GM13977 (cell line): ENCODE data around the gene CDCA7L.
"Not testable (repeated sequence)": the region's sequence is repeated elsewhere in the genome, so short reads cannot be mapped to it uniquely, and the experiment has no call there.

ENCODE experiments used
- DNase-seq: peaks from one replicate; pipeline ENCODE4 v3.0.0; 2012; ENCODE audit warnings: low spot score
- CTCF ChIP-seq: IDR thresholded peaks from 2 replicates; pipeline ENCODE4 v1.5.1; 2012; ENCODE audit warnings: mild to moderate bottlenecking, control low read depth; ENCODE audit not compliant: insufficient read depth; ENCODE audit errors: extremely low read depth, missing control alignments
- in situ Hi-C: fragments of 300-500 bp; cut with MboI; formaldehyde crosslinking; loops from one replicate; pipeline ENCODE4 v1.12.0; 2022; ENCODE audit warnings: low sequenced_read_pairs, low pct_unique_long_range_greater_than_20kb, mixed read lengths, inconsistent platforms; ENCODE audit not compliant: unreplicated experiment

CDCA7L gene

GRCh38 chr7:21886396-21886795 lies 59.3 kb downstream of the CDCA7L start:
- TF ChIP-seq CTCF = no peak
- no peak for DNase-seq
- in situ Hi-C loops = no loop called here

- DNase-seq = no peak
- in situ Hi-C loops = no loop called here
- TF ChIP-seq CTCF = no peak
Observed at GRCh38 chr7:21884496-21884895, 61.2 kb downstream of the CDCA7L start.

- DNase-seq, in situ Hi-C loops: not testable (repeated sequence)
Observed at GRCh38 chr7:21883501-21883900, 62.2 kb downstream of the CDCA7L start.

GRCh38 chr7:21883069-21883468 lies 62.6 kb downstream of the CDCA7L start:
- no peak for DNase-seq
- in situ Hi-C loops = no loop called here
- no peak for TF ChIP-seq CTCF

GRCh38 chr7:21869785-21870402 lies 75.8 kb downstream of the CDCA7L start:
- in situ Hi-C loops = no loop called here
- no peak for DNase-seq
- no peak for TF ChIP-seq CTCF

GRCh38 chr7:21868576-21868850 lies 77.2 kb downstream of the CDCA7L start:
- in situ Hi-C loops = no loop called here
- no peak for TF ChIP-seq CTCF
- no peak for DNase-seq

GRCh38 chr7:21867816-21868575 lies 77.7 kb downstream of the CDCA7L start:
- no peak for DNase-seq
- no peak for TF ChIP-seq CTCF
- in situ Hi-C loops = no loop called here
